GM21825 (cell line): ENCODE results near the gene TRAF3.

Experiments
- ATAC-seq: cut with Tn5 transposase; IDR thresholded peaks from one replicate; pipeline ENCODE4 v1.9.1; 2021; ENCODE audit warnings: mild to moderate bottlenecking, moderate library complexity; ENCODE audit not compliant: unreplicated experiment

TRAF3 gene

DNA sequence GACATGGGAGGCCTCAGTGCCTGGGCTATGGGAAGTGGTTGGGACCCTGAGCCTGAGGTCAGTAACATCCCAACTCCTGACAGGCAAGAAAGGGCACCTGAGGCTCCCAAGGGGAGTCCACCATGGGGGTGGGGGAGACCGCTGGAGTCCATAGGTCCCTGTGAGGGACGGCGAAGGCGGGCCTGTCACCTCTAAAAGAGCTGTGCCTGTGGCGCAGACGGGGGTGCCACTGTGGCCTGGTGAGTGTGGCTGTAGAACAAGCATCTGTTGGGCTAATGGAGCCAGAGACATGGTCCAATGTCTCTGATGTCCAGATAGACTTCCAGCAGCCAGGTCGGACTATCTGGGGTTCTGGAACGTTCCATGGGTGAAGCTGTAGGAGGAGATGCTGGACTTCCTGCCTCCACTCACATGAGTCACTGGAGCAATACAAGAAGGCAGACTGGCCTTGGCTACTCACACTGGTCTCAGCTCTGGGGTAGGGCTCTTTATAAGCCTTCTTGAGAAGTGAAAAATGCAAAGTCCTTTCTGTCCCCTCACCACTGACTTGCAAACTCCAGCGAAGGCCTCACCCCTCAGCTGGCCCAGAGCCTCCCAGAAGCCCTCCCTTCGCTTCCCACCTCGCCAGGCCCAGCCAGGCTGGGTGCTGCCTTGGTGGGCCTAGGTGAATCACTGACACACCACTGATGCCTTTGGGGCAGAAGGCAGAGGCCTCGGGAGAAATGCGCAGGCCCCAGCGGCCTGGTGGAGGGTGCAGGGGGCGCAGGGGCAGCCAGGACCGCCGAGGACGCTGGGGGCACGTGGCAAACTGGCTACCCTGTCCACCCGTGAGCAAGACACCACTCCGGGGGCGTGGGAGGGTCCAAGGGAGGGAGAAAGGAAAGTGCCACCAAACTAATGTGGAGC lies 1.1 kb upstream of the TRAF3 start:
- ATAC-seq: no peak

GRCh38 chr14:102777711-102778337 lies 575 bp downstream of the TRAF3 start:
- ATAC-seq: peak; percentile 6

DNA sequence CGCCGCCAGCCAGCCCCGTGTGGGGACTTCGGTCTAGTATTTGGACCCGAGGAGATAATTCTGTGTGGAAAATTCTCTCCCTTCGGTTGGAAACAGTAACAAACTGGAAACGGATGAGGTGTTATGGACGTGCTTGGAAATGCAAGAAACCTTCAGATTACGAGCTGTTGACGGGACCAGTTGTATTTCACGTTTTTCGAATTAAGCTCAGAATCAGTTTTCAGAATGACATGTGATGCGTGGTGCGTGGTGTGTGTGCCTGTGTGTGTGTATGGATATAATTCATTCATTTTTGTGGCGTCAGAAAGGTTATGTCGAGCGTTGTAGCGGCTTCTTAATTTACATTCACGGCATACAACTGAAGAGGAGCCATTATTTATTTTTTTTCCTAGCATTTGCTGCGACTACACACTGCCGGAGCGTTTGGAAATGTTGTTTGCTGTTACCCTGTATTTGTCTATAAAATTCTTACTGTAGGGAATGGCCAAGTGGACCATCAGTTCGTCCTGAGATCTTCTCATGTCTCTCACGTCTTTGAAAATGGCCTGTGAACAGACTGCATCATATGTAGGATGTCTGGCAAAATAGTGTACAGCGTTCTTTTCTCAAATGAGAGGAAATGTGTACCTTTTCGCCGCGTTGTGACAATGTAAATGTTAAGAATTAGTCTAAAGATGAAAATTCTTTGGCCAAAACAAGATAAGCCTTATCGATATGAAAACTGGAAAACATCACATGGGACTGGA lies 1.3 kb downstream of the TRAF3 start:
- ATAC-seq: no peak

- ATAC-seq: no peak
Measured at GRCh38 chr14:102779084-102779462, 1.8 kb downstream of the TRAF3 start.

DNA sequence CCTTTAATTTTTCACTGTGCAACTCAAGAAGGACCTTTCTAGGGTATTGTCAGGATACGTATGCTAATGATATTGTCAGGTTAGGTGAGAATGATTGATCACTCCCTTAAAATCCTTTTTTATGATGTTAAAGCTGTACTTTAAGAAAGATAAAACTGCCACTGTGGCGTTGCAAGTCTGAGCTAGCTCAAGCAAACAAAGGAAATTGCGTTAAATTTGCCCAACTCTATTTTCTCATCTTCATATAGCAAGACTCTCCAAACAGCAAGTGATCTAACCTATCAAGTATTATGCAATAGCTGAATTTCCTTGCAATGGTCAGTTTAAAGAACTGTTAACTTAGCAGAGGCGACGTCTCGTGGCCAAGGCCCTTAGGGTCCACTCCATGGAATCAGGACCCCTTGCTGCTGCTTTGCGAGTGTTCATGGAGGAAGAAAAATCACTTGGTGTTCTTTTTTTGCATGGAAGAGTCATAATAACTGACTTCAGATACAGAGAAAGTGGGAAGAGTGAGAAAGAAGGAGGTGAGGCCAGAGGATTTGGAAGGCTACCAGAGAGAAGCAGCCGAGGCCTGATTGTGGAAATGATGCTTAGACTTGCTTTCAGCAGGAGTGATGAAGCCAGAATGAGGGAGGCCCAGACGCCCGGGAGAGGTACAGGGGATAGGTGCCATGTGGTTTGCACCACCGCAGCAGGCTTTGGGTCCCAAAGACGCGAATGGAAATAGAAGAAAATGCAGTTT lies 2.5 kb downstream of the TRAF3 start:
- ATAC-seq: no peak

GRCh38 chr14:102781063-102781462 lies 3.8 kb downstream of the TRAF3 start:
- no peak for ATAC-seq

GRCh38 chr14:102782974-102783373 lies 5.7 kb downstream of the TRAF3 start:
- no peak for ATAC-seq

- no peak for ATAC-seq
Measured at GRCh38 chr14:102784892-102785594, 7.8 kb downstream of the TRAF3 start.

DNA sequence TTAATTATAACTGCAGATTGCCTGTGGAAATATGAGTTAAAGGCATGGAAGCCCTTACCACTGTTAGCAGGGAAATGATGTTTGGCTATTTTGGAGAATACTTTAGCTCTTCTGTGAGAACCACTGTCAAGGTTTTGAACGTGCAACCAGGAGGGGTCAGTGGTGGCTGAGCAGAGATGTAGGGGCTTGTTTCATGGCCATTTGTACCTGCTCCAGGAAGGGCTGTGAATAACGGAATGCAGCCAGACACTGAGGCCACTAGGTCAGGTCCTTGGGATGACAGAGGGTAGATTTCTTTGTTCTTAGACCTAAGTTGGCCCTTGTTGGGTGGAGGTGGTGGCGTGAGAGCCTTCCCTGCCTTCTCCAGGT lies 8.3 kb downstream of the TRAF3 start:
- ATAC-seq: no peak

DNA sequence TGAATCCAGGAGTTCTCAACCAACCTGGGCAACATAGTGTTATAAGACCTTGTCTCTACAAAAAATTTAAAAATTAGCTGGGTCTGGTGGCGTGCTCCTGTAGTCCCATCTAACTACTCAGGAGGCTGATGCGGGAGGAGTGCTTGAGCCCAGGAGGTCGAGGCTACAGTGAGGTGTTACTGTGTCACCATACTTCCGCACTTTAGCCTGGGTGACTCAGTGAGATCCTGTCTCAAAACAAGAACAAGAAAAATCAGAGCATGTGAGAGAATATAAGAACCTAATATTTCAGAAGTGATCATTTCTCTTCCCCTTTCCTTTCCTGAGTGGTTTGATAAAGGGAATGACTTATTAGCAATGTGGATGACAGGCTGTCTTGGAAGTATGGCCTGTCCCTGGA lies 9.5 kb downstream of the TRAF3 start:
- ATAC-seq: no peak

GRCh38 chr14:102789349-102789748 lies 12.1 kb downstream of the TRAF3 start:
- no peak for ATAC-seq

- ATAC-seq: no peak
Measured at GRCh38 chr14:102793531-102794328, 16.5 kb downstream of the TRAF3 start.

DNA sequence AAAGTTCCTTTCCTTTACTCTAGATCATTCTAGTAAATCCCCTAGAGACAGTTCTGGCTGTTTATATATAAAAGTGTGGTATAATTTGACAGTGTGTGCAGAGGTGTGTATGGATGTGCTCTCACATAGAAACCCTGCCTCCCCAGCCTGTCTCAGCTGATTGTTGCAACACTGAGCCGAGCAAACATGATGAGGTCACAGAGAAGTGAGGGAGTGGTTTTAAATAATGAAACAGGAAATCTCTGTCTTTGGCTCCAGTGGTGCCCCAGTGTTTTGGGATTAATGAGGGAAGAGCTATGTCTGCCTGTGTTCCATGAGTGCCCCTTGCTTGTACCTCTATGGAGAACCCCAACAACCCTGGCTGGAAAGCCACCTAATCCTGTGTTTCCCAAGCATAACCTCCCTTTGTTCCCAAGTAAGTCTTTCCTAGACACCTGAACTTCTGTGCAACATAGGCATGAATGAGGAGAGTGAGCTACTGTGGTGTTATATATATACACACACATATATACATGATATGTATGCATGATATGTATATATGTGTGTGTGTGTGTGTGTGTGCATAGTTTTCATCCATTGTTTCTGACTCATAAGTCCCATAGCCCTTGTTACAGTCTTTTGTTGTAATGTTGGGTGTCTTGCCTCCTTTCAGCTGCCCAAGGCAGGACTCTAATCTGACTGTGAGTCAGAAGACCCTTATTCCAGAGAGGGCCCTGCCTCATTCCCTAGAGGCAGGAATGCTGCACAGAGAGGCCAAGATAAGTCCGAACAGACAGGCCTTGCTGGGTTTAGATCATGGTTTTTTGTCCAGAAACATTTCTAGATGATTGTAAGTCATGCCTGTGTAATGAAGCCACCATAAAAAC lies 18.0 kb downstream of the TRAF3 start:
- no peak for ATAC-seq

GRCh38 chr14:102796661-102797190 lies 19.5 kb downstream of the TRAF3 start:
- ATAC-seq: no peak

GRCh38 chr14:102798926-102799325 lies 21.7 kb downstream of the TRAF3 start:
- peak; percentile 40 for ATAC-seq

DNA sequence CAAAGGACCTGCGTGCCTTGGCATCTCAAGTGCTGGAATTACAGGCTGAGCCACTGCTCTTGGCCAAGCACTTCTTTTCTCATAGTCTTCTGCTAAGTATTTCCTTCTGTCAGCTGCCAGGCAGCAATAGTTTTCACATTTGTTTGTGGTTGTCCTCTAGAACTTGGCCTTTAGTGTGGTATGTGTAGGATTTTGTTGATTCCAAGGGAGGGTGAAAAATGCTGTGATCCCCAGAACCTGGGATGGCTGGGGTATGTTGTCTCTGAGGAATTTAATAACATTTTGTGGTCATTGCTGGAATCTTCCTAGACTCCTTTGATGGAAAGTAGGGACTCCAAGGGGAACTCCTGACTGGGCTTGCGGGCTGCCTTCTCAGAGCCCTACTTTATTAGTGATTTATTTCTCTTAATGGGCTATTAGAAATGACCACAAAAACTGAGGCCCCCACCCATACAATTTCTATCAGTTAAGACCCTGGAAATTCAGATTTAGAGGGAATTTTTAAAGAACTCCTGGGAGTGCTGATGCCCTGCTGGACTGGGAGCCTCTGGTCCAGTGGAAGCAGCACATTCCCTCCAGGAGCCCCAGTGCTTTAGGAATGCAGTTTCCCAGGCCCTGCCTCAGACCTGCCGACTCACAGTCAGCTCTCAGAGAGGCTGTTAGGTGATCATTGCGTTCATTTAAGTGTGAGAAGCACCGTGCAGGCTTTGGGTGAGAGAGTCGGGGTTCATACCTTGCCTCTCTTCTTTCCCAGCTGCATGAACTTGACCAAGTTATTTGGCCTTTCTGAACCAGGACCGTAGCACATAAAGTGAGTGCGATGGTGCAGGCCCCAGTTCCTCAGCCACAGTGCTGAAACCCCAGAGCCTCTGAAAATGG lies 22.7 kb downstream of the TRAF3 start:
- no peak for ATAC-seq

- ATAC-seq: no peak
Measured at GRCh38 chr14:102802834-102803523, 25.7 kb downstream of the TRAF3 start.
